ENCODE results near the gene TARDBP.
"Not testable (repeated sequence)": the region's sequence is repeated elsewhere in the genome, so short reads cannot be mapped to it uniquely, and the experiment has no call there.

Gene TARDBP

GRCh38 chr1:11061652-11062365 lies 49.4 kb downstream of the TARDBP start:
- no peak for DNase-seq

- DNase-seq, result no peak
Measured at GRCh38 chr1:11062965-11063401, 50.5 kb downstream of the TARDBP start.

GRCh38 chr1:11063937-11064537 lies 51.6 kb downstream of the TARDBP start:
- not testable (repeated sequence) for DNase-seq

- DNase-seq, result no peak
Measured at GRCh38 chr1:11064942-11065341, 52.5 kb downstream of the TARDBP start.

GRCh38 chr1:11065796-11066195 lies 53.3 kb downstream of the TARDBP start:
- DNase-seq, result no peak

- no peak for DNase-seq
Measured at GRCh38 chr1:11067716-11068599, 55.5 kb downstream of the TARDBP start.

- DNase-seq, result no peak
Measured at GRCh38 chr1:11068600-11069473, 56.4 kb downstream of the TARDBP start.

GRCh38 chr1:11070876-11071275 lies 58.4 kb downstream of the TARDBP start:
- DNase-seq, result no peak

- DNase-seq, result no peak
Measured at GRCh38 chr1:11071463-11072215, 59.2 kb downstream of the TARDBP start.

- no peak for DNase-seq
Measured at GRCh38 chr1:11072216-11072917, 59.9 kb downstream of the TARDBP start.

- not testable (repeated sequence) for DNase-seq
Measured at GRCh38 chr1:11073398-11073797, 60.9 kb downstream of the TARDBP start.
